Measurements from ENCODE around the gene RAB5IF. TPM values are rescaled to one million over a fixed set of nuclear protein-coding genes. Genes with fewer than 3 reads are reported as not detected.

Gene RAB5IF
- total and polyA plus RNA-seq, 2 of the 13 experiments (the other 11 are each of a cell fraction or from before 2014, with no cell fraction given) = 261 to 305 TPM

DNA sequence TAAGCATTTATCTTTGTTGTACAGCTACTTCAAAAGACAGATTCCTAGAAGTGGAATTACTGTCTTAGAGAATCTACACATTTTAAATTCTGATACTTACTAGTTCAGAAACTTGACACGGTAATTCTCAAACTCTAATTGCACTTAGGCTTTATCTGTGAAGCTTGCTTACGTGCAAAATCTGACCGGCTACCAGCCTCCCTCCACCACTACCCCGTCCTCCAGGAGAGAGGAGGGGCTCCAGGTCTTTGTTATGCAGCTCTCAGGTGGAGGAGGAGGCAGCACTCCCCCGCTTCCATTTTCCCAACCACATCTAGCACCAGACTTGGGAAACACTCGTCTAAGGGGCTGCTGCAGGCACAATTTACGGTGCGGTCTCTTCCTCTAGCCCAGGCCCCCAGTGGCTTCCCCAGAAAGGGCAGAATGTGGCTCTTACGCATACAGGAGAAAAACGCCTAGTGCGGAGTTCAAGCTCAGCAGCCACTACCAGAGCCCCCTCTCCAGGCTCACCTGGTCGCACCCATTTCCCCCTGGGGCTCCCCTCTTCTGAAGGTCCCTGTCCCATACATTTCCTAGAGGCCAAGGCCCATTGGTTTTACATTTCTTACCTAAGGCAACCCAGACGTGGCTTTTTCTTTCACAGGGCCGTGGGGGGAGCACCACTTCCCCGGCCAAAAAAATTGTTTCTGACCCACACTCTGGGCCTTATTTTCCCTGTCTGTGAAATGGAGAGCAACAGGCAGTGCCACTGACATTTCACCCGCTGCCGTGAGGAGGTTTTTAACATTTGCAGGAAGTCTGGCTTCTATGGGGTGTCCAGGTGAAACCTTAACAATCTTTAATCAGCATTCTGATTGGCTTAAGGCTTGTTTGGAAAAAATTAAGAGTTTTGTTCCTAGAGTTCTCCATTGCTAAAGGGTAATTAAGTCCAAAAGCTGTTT lies 33.7 kb upstream of the RAB5IF start (continued):
- TF ChIP-seq HNRNPK (IDR thresholded peaks at IDR 0.05; ENCODE audit: low read depth, low read length, poor library complexity, severe bottlenecking) = no peak
- TF ChIP-seq, protein P1, sequence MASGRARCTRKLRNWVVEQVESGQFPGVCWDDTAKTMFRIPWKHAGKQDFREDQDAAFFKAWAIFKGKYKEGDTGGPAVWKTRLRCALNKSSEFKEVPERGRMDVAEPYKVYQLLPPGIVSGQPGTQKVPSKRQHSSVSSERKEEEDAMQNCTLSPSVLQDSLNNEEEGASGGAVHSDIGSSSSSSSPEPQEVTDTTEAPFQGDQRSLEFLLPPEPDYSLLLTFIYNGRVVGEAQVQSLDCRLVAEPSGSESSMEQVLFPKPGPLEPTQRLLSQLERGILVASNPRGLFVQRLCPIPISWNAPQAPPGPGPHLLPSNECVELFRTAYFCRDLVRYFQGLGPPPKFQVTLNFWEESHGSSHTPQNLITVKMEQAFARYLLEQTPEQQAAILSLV (CRISPR knock-in tag; IDR thresholded peaks at IDR 0.05; ENCODE audit: borderline replicate concordance) = no peak
- no peak for TF ChIP-seq ZNF121 (CRISPR knock-in tag; IDR thresholded peaks at IDR 0.05)
- TF ChIP-seq, protein P2, sequence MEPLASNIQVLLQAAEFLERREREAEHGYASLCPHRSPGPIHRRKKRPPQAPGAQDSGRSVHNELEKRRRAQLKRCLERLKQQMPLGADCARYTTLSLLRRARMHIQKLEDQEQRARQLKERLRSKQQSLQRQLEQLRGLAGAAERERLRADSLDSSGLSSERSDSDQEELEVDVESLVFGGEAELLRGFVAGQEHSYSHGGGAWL (CRISPR knock-in tag; IDR thresholded peaks at IDR 0.05) = peak; percentile 48; the same call in 1 of the 2 replicates
- TF ChIP-seq ZNF556 (CRISPR knock-in tag; IDR thresholded peaks at IDR 0.05; ENCODE audit: borderline replicate concordance) = no peak; the same call in 1 of the 2 replicates
- TF ChIP-seq, protein P3, sequence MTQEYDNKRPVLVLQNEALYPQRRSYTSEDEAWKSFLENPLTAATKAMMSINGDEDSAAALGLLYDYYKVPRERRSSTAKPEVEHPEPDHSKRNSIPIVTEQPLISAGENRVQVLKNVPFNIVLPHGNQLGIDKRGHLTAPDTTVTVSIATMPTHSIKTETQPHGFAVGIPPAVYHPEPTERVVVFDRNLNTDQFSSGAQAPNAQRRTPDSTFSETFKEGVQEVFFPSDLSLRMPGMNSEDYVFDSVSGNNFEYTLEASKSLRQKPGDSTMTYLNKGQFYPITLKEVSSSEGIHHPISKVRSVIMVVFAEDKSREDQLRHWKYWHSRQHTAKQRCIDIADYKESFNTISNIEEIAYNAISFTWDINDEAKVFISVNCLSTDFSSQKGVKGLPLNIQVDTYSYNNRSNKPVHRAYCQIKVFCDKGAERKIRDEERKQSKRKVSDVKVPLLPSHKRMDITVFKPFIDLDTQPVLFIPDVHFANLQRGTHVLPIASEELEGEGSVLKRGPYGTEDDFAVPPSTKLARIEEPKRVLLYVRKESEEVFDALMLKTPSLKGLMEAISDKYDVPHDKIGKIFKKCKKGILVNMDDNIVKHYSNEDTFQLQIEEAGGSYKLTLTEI (CRISPR knock-in tag; conservative IDR thresholded peaks at IDR 0.05) = no peak
- TF ChIP-seq, protein P4, sequence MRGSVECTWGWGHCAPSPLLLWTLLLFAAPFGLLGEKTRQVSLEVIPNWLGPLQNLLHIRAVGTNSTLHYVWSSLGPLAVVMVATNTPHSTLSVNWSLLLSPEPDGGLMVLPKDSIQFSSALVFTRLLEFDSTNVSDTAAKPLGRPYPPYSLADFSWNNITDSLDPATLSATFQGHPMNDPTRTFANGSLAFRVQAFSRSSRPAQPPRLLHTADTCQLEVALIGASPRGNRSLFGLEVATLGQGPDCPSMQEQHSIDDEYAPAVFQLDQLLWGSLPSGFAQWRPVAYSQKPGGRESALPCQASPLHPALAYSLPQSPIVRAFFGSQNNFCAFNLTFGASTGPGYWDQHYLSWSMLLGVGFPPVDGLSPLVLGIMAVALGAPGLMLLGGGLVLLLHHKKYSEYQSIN (CRISPR knock-in tag; IDR thresholded peaks at IDR 0.05; ENCODE audit: borderline replicate concordance) = no peak
- no peak for TF ChIP-seq SP2 (CRISPR knock-in tag; IDR thresholded peaks at IDR 0.05)
- TF ChIP-seq ELF4 (CRISPR knock-in tag; IDR thresholded peaks at IDR 0.05; ENCODE audit: borderline replicate concordance) = no peak
- TF ChIP-seq, protein P5, sequence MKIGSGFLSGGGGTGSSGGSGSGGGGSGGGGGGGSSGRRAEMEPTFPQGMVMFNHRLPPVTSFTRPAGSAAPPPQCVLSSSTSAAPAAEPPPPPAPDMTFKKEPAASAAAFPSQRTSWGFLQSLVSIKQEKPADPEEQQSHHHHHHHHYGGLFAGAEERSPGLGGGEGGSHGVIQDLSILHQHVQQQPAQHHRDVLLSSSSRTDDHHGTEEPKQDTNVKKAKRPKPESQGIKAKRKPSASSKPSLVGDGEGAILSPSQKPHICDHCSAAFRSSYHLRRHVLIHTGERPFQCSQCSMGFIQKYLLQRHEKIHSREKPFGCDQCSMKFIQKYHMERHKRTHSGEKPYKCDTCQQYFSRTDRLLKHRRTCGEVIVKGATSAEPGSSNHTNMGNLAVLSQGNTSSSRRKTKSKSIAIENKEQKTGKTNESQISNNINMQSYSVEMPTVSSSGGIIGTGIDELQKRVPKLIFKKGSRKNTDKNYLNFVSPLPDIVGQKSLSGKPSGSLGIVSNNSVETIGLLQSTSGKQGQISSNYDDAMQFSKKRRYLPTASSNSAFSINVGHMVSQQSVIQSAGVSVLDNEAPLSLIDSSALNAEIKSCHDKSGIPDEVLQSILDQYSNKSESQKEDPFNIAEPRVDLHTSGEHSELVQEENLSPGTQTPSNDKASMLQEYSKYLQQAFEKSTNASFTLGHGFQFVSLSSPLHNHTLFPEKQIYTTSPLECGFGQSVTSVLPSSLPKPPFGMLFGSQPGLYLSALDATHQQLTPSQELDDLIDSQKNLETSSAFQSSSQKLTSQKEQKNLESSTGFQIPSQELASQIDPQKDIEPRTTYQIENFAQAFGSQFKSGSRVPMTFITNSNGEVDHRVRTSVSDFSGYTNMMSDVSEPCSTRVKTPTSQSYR (CRISPR knock-in tag; IDR thresholded peaks at IDR 0.05; ENCODE audit: borderline replicate concordance) = no peak
- TF ChIP-seq ZNF432 (CRISPR knock-in tag; IDR thresholded peaks at IDR 0.05; ENCODE audit: borderline replicate concordance) = no peak
- no peak; the same call in 1 of the 2 replicates for TF ChIP-seq ZNF724P (CRISPR knock-in tag; IDR thresholded peaks at IDR 0.05; ENCODE audit: borderline replicate concordance)
- TF ChIP-seq, protein P6, sequence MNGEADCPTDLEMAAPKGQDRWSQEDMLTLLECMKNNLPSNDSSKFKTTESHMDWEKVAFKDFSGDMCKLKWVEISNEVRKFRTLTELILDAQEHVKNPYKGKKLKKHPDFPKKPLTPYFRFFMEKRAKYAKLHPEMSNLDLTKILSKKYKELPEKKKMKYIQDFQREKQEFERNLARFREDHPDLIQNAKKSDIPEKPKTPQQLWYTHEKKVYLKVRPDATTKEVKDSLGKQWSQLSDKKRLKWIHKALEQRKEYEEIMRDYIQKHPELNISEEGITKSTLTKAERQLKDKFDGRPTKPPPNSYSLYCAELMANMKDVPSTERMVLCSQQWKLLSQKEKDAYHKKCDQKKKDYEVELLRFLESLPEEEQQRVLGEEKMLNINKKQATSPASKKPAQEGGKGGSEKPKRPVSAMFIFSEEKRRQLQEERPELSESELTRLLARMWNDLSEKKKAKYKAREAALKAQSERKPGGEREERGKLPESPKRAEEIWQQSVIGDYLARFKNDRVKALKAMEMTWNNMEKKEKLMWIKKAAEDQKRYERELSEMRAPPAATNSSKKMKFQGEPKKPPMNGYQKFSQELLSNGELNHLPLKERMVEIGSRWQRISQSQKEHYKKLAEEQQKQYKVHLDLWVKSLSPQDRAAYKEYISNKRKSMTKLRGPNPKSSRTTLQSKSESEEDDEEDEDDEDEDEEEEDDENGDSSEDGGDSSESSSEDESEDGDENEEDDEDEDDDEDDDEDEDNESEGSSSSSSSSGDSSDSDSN (CRISPR knock-in tag; IDR thresholded peaks at IDR 0.05) = peak; percentile 69; the same call in 1 of the 2 replicates
- no peak for TF ChIP-seq ZNF468 (CRISPR knock-in tag; IDR thresholded peaks at IDR 0.05)
- TF ChIP-seq, protein P7, sequence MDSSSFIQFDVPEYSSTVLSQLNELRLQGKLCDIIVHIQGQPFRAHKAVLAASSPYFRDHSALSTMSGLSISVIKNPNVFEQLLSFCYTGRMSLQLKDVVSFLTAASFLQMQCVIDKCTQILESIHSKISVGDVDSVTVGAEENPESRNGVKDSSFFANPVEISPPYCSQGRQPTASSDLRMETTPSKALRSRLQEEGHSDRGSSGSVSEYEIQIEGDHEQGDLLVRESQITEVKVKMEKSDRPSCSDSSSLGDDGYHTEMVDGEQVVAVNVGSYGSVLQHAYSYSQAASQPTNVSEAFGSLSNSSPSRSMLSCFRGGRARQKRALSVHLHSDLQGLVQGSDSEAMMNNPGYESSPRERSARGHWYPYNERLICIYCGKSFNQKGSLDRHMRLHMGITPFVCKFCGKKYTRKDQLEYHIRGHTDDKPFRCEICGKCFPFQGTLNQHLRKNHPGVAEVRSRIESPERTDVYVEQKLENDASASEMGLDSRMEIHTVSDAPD (CRISPR knock-in tag; IDR thresholded peaks at IDR 0.05) = no peak

Measured in HepG2 (cell line).